HEK293T (cell line): Measurements from ENCODE around the gene ARHGDIG.

Source experiments
- ARNT ChIP-seq: fragments of 450-650 bp; IDR thresholded peaks from 2 replicates; pipeline ENCODE4 v1.6.1; 2017; ENCODE audit warnings: mild to moderate bottlenecking
- FOXK2 ChIP-seq: fragments of 450-650 bp; IDR thresholded peaks from 2 replicates; pipeline ENCODE4 v1.6.1; 2016; ENCODE audit warnings: mild to moderate bottlenecking
- FOXM1 ChIP-seq: fragments of 450-650 bp; IDR thresholded peaks from 2 replicates; pipeline ENCODE4 v1.6.1; 2017; ENCODE audit warnings: mild to moderate bottlenecking, borderline replicate concordance
- HDGF ChIP-seq: fragments of 450-650 bp; IDR thresholded peaks from 2 replicates; pipeline ENCODE4 v1.6.1; 2017; ENCODE audit warnings: antibody characterized with exemption, borderline replicate concordance
- L3MBTL2 ChIP-seq: fragments of 450-650 bp; conservative IDR thresholded peaks from 2 replicates; pipeline ENCODE4 v1.6.1; 2016; ENCODE audit warnings: mild to moderate bottlenecking
- NFRKB ChIP-seq: fragments of 450-650 bp; IDR thresholded peaks from 2 replicates; pipeline ENCODE4 v1.6.1; 2016; ENCODE audit warnings: mild to moderate bottlenecking, moderate library complexity
- SP1 ChIP-seq: fragments of 450-650 bp; IDR thresholded peaks from 2 replicates; pipeline ENCODE4 v1.6.1; 2017
- SUZ12 ChIP-seq: fragments of 450-650 bp; IDR thresholded peaks from 2 replicates; pipeline ENCODE4 v1.6.1; 2016; ENCODE audit warnings: mild to moderate bottlenecking

DNA sequence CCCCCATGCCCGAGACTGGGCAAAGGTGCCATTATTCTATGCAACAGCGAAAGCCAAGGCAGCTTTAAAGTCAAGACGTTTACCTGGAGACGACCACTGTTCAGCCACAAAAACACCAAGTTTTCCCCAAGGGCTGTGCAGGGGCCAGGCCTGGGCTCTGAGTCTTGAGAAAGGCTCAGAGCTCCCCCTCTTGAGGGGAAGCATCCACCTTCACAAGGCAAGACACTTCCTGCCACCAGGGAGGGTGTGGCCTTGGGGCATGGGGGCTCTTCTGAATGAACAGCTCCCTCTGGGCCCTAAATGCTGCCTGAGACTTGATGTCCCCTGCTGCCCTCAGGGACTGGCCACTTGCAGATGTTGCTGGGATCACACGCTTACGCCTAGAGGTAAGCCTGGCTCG lies 29.1 kb downstream of the ARHGDIG start:
- TF ChIP-seq SUZ12, result no peak
- TF ChIP-seq FOXM1, result no peak
- TF ChIP-seq HDGF, result no peak
- TF ChIP-seq NFRKB, result no peak
- TF ChIP-seq SP1, result no peak
- TF ChIP-seq FOXK2, result no peak
- no peak for TF ChIP-seq ARNT
- no peak for TF ChIP-seq L3MBTL2
